HG02943 (cell line): ENCODE data around the gene SCN1B.
"Not testable (repeated sequence)": the region's sequence is repeated elsewhere in the genome, so short reads cannot be mapped to it uniquely, and the experiment has no call there.

Source experiments
- ATAC-seq: cut with Tn5 transposase; IDR thresholded peaks from one replicate; pipeline ENCODE4 v1.9.1; 2021; ENCODE audit warnings: mild to moderate bottlenecking, low read depth, moderate library complexity; ENCODE audit not compliant: unreplicated experiment

SCN1B gene

GRCh38 chr19:35000647-35001501 lies 29.4 kb upstream of the SCN1B start:
- no peak for ATAC-seq

- ATAC-seq = no peak
Observed at GRCh38 chr19:35002037-35002535, 28.2 kb upstream of the SCN1B start.

- ATAC-seq = no peak
Observed at GRCh38 chr19:35004517-35005255, 25.6 kb upstream of the SCN1B start.

GRCh38 chr19:35005256-35005977 lies 24.9 kb upstream of the SCN1B start:
- ATAC-seq = no peak

- not testable (repeated sequence) for ATAC-seq
Observed at GRCh38 chr19:35006007-35006341, 24.3 kb upstream of the SCN1B start.

GRCh38 chr19:35006342-35006998 lies 23.8 kb upstream of the SCN1B start:
- ATAC-seq = no peak

- ATAC-seq = no peak
Observed at GRCh38 chr19:35006999-35007365, 23.3 kb upstream of the SCN1B start.

GRCh38 chr19:35007427-35007826 lies 22.8 kb upstream of the SCN1B start:
- ATAC-seq = not testable (repeated sequence)

GRCh38 chr19:35008891-35009341 lies 21.4 kb upstream of the SCN1B start:
- no peak for ATAC-seq

GRCh38 chr19:35009424-35010415 lies 20.6 kb upstream of the SCN1B start:
- ATAC-seq = no peak

GRCh38 chr19:35011091-35011689 lies 19.1 kb upstream of the SCN1B start:
- no peak for ATAC-seq

- no peak for ATAC-seq
Observed at GRCh38 chr19:35011737-35012682, 18.3 kb upstream of the SCN1B start.

- ATAC-seq = no peak
Observed at GRCh38 chr19:35013041-35013819, 17.0 kb upstream of the SCN1B start.

GRCh38 chr19:35013820-35014754 lies 16.2 kb upstream of the SCN1B start:
- no peak for ATAC-seq

GRCh38 chr19:35014774-35015173 lies 15.5 kb upstream of the SCN1B start:
- ATAC-seq = not testable (repeated sequence)
